PFSK-1 (cell line): ENCODE data around the gene VSNL1.

Source experiments
- FOXP2 ChIP-seq: optimal IDR thresholded peaks from 2 replicates; pipeline ENCODE3; 2011; ENCODE audit warnings: borderline replicate concordance, control low read depth, inconsistent platforms; ENCODE audit not compliant: insufficient read depth; ENCODE audit errors: extremely low read length, extremely low read depth
- POLR2AphosphoS5 ChIP-seq: IDR thresholded peaks from 2 replicates; pipeline ENCODE4 v1.6.1; 2012; ENCODE audit warnings: low read depth, mild to moderate bottlenecking, control low read depth, low read length, moderate library complexity
- SIN3A ChIP-seq: IDR thresholded peaks from 2 replicates; pipeline ENCODE4 v1.6.1; 2012; ENCODE audit warnings: mild to moderate bottlenecking, low read length, moderate library complexity, borderline replicate concordance; ENCODE audit not compliant: insufficient read depth
- TAF1 ChIP-seq: IDR thresholded peaks from 2 replicates; pipeline ENCODE4 v1.6.1; 2012; ENCODE audit warnings: low read length, control low read depth, borderline replicate concordance; ENCODE audit not compliant: insufficient read depth
- TF ChIP-seq, protein P1 (sequence below), 2 experiments: IDR thresholded peaks; 2 replicates each; pipeline versions ENCODE4 v1.6.1 to v1.8.0; 2011 to 2012; ENCODE audit warnings: low read depth in 2 of 2, low read length in 2 of 2, control low read depth in 1 of 2, inconsistent platforms in 1 of 2, mild to moderate bottlenecking in 1 of 2, moderate library complexity in 1 of 2; ENCODE audit not compliant: insufficient read depth in 1 of 2

Gene VSNL1

GRCh38 chr2:17620280-17620679 is 79.8 kb downstream of the VSNL1 start:
- TF ChIP-seq POLR2AphosphoS5 (no peak), FOXP2 (no peak), TAF1 (no peak), SIN3A (no peak)
- TF ChIP-seq, protein P1, sequence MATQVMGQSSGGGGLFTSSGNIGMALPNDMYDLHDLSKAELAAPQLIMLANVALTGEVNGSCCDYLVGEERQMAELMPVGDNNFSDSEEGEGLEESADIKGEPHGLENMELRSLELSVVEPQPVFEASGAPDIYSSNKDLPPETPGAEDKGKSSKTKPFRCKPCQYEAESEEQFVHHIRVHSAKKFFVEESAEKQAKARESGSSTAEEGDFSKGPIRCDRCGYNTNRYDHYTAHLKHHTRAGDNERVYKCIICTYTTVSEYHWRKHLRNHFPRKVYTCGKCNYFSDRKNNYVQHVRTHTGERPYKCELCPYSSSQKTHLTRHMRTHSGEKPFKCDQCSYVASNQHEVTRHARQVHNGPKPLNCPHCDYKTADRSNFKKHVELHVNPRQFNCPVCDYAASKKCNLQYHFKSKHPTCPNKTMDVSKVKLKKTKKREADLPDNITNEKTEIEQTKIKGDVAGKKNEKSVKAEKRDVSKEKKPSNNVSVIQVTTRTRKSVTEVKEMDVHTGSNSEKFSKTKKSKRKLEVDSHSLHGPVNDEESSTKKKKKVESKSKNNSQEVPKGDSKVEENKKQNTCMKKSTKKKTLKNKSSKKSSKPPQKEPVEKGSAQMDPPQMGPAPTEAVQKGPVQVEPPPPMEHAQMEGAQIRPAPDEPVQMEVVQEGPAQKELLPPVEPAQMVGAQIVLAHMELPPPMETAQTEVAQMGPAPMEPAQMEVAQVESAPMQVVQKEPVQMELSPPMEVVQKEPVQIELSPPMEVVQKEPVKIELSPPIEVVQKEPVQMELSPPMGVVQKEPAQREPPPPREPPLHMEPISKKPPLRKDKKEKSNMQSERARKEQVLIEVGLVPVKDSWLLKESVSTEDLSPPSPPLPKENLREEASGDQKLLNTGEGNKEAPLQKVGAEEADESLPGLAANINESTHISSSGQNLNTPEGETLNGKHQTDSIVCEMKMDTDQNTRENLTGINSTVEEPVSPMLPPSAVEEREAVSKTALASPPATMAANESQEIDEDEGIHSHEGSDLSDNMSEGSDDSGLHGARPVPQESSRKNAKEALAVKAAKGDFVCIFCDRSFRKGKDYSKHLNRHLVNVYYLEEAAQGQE (IDR thresholded peaks at IDR 0.05; ENCODE audit: insufficient read depth in 1 of 2, low read depth in 2 of 2, low read length in 2 of 2): no peak

DNA sequence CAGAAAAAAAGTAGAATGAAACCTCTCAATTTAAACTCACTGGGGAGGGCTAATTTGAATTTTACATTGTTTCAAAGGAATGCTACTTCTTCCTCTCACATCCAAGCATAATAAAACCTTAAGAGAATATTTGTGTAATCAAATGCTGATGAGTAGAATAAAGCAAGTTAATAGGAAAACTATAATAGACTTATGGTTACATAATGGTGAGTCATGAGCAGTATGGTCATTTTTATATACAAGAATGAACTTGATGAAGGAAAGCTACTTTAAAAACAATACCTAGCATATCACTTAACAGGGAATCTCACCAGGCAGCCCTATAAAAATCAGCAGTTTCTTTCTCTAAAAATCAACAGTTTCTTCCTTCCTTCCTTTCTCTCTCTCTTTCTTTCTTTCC is 80.3 kb downstream of the VSNL1 start:
- TF ChIP-seq POLR2AphosphoS5: no peak
- no peak for TF ChIP-seq SIN3A
- TF ChIP-seq TAF1: no peak
- TF ChIP-seq, protein P1 (IDR thresholded peaks at IDR 0.05; ENCODE audit: insufficient read depth in 1 of 2, low read depth in 2 of 2, low read length in 2 of 2): no peak
- TF ChIP-seq FOXP2: no peak

GRCh38 chr2:17621781-17622180 is 81.3 kb downstream of the VSNL1 start:
- TF ChIP-seq FOXP2 (no peak), SIN3A (no peak)

GRCh38 chr2:17625446-17625845 is 85.0 kb downstream of the VSNL1 start:
- no peak for TF ChIP-seq TAF1
- TF ChIP-seq POLR2AphosphoS5: no peak
- TF ChIP-seq FOXP2: no peak
- TF ChIP-seq, protein P1 (IDR thresholded peaks at IDR 0.05; ENCODE audit: insufficient read depth in 1 of 2, low read depth in 2 of 2, low read length in 2 of 2): no peak
- TF ChIP-seq SIN3A: no peak

- TF ChIP-seq POLR2AphosphoS5 (no peak), SIN3A (no peak), FOXP2 (no peak), TAF1 (no peak)
- TF ChIP-seq, protein P1 (IDR thresholded peaks at IDR 0.05; ENCODE audit: insufficient read depth in 1 of 2, low read depth in 2 of 2, low read length in 2 of 2): no peak
These were observed 86.5 kb downstream of the VSNL1 start for GRCh38 chr2:17626986-17627385.
